Measurements from ENCODE around the gene MLN. TPM values are rescaled to one million over a fixed set of nuclear protein-coding genes. Genes with fewer than 3 reads are reported as not detected.

MLN gene
- total RNA-seq, 1 experiment from 2014 or later: not detected

- Histone ChIP-seq H3K9me3 (ENCODE audit: control insufficient read depth in 1 of 2, insufficient read depth in 1 of 2, low read depth in 1 of 2, low read length in 2 of 2) (no peaks in the 10 kb centered on the region), H3K4me1 (ENCODE audit: control insufficient read depth in 1 of 2, insufficient read depth in 2 of 2, low read length in 2 of 2) (peaks cover 7 to 19% of the 10 kb centered on the region in 2 experiments; a peak in 3 of 4 replicates), H3K79me2 (ENCODE audit: insufficient read depth, low read length) (peaks cover 27% of the 10 kb centered on the region), H3K27ac (ENCODE audit: low read depth, low read length) (no peak overlapping the region), H3K4me3 (replicated peaks in 1 of 2; ENCODE audit: low read depth in 1 of 2, low read length in 2 of 2) (peak overlapping the region in 1 of 2 experiments; percentile 86; a peak in 3 of 4 replicates), H3K9ac (ENCODE audit: low read length) (no peak overlapping the region), H3K9me2 (ENCODE audit: insufficient read depth) (peaks cover 5% of the 10 kb centered on the region; the same call in 1 of the 2 replicates), H3K36me3 (ENCODE audit: control insufficient read depth in 1 of 2, insufficient read depth in 2 of 2, low read length in 2 of 2) (no peaks in the 10 kb centered on the region), H3K27me3 (ENCODE audit: insufficient read depth, low read length) (peaks cover 8% of the 10 kb centered on the region; the same call in 1 of the 2 replicates), H2AFZ (ENCODE audit: low read depth, low read length, poor library complexity, severe bottlenecking) (peak overlapping the region; percentile 65), H3K4me2 (ENCODE audit: low read length) (peak overlapping the region; percentile 72), H4K20me1 (ENCODE audit: insufficient read depth) (no peaks in the 10 kb centered on the region)
- DNase-seq (ENCODE audit: low read depth, low spot score) (no peak), ATAC-seq (no peak)
- TSS peak; percentile 87 for BruUV-seq (replicated peaks)
- CTCF ChIA-PET: no interaction called here
- POLR2A ChIA-PET: no interaction called here
- RAD21 ChIA-PET (ENCODE audit: low non-redundant PET in 1 of 2, low total read pairs in 2 of 2, uncharacterized antibody in 2 of 2, unreplicated experiment in 2 of 2): no interaction called here
- intact Hi-C loops (cut with micrococcal nuclease): no loop called here
- TF ChIP-seq, protein P1, sequence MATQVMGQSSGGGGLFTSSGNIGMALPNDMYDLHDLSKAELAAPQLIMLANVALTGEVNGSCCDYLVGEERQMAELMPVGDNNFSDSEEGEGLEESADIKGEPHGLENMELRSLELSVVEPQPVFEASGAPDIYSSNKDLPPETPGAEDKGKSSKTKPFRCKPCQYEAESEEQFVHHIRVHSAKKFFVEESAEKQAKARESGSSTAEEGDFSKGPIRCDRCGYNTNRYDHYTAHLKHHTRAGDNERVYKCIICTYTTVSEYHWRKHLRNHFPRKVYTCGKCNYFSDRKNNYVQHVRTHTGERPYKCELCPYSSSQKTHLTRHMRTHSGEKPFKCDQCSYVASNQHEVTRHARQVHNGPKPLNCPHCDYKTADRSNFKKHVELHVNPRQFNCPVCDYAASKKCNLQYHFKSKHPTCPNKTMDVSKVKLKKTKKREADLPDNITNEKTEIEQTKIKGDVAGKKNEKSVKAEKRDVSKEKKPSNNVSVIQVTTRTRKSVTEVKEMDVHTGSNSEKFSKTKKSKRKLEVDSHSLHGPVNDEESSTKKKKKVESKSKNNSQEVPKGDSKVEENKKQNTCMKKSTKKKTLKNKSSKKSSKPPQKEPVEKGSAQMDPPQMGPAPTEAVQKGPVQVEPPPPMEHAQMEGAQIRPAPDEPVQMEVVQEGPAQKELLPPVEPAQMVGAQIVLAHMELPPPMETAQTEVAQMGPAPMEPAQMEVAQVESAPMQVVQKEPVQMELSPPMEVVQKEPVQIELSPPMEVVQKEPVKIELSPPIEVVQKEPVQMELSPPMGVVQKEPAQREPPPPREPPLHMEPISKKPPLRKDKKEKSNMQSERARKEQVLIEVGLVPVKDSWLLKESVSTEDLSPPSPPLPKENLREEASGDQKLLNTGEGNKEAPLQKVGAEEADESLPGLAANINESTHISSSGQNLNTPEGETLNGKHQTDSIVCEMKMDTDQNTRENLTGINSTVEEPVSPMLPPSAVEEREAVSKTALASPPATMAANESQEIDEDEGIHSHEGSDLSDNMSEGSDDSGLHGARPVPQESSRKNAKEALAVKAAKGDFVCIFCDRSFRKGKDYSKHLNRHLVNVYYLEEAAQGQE (IDR thresholded peaks at IDR 0.05; ENCODE audit: low read depth): no peak
- TF ChIP-seq ZFX (IDR thresholded peaks at IDR 0.05) (no peak), SP1 (IDR thresholded peaks at IDR 0.05; ENCODE audit: low read depth) (no peak), ZNF274 (IDR thresholded peaks at IDR 0.05; ENCODE audit: low read depth, low read length) (no peak)
- TF ChIP-seq, protein P2, sequence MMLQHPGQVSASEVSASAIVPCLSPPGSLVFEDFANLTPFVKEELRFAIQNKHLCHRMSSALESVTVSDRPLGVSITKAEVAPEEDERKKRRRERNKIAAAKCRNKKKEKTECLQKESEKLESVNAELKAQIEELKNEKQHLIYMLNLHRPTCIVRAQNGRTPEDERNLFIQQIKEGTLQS (IDR thresholded peaks at IDR 0.05): no peak
Observed at GRCh38 chr6:33789550-33789895, 14.3 kb downstream of the MLN start.
